Natural killer cell (primary cell): ENCODE results near the gene BMP10. TPM values are rescaled to one million over a fixed set of nuclear protein-coding genes. Genes with fewer than 3 reads are reported as not detected.

Source experiments
- ATAC-seq, 3 donors: fragments of 150-1000 bp in 2 of 3; fragments of 200-7000 bp in 1 of 3; cut with Tn5 transposase; 1 replicate in 1 of 3; 2 replicates in 2 of 3; pipeline ENCODE4 v1.10.0; 2021; ENCODE audit warnings: mild to moderate bottlenecking in 2 of 3, moderate library complexity in 2 of 3
- DNase-seq, 2 donors: peaks; one replicate each; pipeline versions ENCODE4 v3.0.0 to v3.0.0-alpha.2; 2013 to 2021; ENCODE audit warnings: mixed read lengths in 1 of 2
- H3K27ac ChIP-seq: one replicate; pipeline ENCODE4 v1.5.1; 2013; ENCODE audit warnings: mild to moderate bottlenecking, low read length
- H3K27me3 ChIP-seq: one replicate; pipeline ENCODE4 v1.6.1; 2013; ENCODE audit warnings: low read length; ENCODE audit not compliant: control insufficient read depth, insufficient read depth
- H3K36me3 ChIP-seq: one replicate; pipeline ENCODE4 v1.6.1; 2013; ENCODE audit warnings: low read length; ENCODE audit not compliant: control insufficient read depth, insufficient read depth
- H3K4me1 ChIP-seq: one replicate; pipeline ENCODE4 v1.6.1; 2013; ENCODE audit warnings: low read length; ENCODE audit not compliant: control insufficient read depth, insufficient read depth
- H3K4me3 ChIP-seq: one replicate; pipeline ENCODE4 v1.5.1; 2013; ENCODE audit warnings: low read length
- H3K9me3 ChIP-seq: one replicate; pipeline ENCODE4 v1.6.1; 2013; ENCODE audit warnings: low read length; ENCODE audit not compliant: control insufficient read depth, insufficient read depth
- H3K27ac Mint-ChIP-seq, 2 donors: one replicate each; pipeline ENCODE4 v1.8.0; 2022; ENCODE audit warnings: mild to moderate bottlenecking in 2 of 2, mixed read lengths in 2 of 2, moderate library complexity in 1 of 2
- H3K27me3 Mint-ChIP-seq, 2 donors: one replicate each; pipeline ENCODE4 v1.8.0; 2022; ENCODE audit warnings: low read depth in 2 of 2, mixed read lengths in 2 of 2
- H3K36me3 Mint-ChIP-seq: one replicate; pipeline ENCODE4 v1.8.0; 2022; ENCODE audit warnings: mixed read lengths
- H3K4me1 Mint-ChIP-seq, 2 donors: one replicate each; pipeline ENCODE4 v1.8.0; 2022; ENCODE audit warnings: mixed read lengths in 2 of 2
- H3K4me3 Mint-ChIP-seq: one replicate; pipeline ENCODE4 v1.8.0; 2022; ENCODE audit warnings: mild to moderate bottlenecking, moderate library complexity, mixed read lengths
- H3K9me3 Mint-ChIP-seq, 2 donors: one replicate each; pipeline ENCODE4 v1.8.0; 2022; ENCODE audit warnings: mixed read lengths in 2 of 2
- WGBS: methylation state at CpG from one replicate; pipeline ENCODE4 v1.1.7; 2013; ENCODE audit warnings: missing lambda C conversion rate; ENCODE audit not compliant: insufficient coverage; 5-methylcytosine and 5-hydroxymethylcytosine counted together
- intact Hi-C: fragments of 100-400 bp; cut with micrococcal nuclease; formaldehyde crosslinking; loops from one replicate; pipeline ENCODE4 v1.14.2; 2022
- total RNA-seq, 4 donors: library from RNA; stranded (reverse); fragments of 120-200 nt in 1 of 4; gene quantifications; one replicate each; pipeline versions ENCODE4 v1.2.3 to v1.2.4, GENCODE V29; 2013 to 2022
- TF ChIP-seq, protein P1 (sequence below): fragments of 200-600 bp; IDR thresholded peaks from one replicate; pipeline ENCODE4 v1.8.0; 2022; ENCODE audit warnings: antibody characterized with exemption

Gene BMP10
- total RNA-seq, 3 donors from 2014 or later (not counting 1 experiment from before 2014, with no cell fraction given), result not detected

GRCh38 chr2:68850524-68850923, 20.7 kb downstream of the BMP10 start:
- no peaks in the 10 kb centered on the region for H3K36me3 ChIP-seq
- no peak overlapping the region for H3K27ac Mint-ChIP-seq
- no peak overlapping the region for H3K4me3 ChIP-seq
- TF ChIP-seq, protein P1, sequence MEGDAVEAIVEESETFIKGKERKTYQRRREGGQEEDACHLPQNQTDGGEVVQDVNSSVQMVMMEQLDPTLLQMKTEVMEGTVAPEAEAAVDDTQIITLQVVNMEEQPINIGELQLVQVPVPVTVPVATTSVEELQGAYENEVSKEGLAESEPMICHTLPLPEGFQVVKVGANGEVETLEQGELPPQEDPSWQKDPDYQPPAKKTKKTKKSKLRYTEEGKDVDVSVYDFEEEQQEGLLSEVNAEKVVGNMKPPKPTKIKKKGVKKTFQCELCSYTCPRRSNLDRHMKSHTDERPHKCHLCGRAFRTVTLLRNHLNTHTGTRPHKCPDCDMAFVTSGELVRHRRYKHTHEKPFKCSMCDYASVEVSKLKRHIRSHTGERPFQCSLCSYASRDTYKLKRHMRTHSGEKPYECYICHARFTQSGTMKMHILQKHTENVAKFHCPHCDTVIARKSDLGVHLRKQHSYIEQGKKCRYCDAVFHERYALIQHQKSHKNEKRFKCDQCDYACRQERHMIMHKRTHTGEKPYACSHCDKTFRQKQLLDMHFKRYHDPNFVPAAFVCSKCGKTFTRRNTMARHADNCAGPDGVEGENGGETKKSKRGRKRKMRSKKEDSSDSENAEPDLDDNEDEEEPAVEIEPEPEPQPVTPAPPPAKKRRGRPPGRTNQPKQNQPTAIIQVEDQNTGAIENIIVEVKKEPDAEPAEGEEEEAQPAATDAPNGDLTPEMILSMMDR, result no peak
- 83% methylated on average over 3 of the region's 3 CpGs for WGBS
- H3K27me3 Mint-ChIP-seq, result peaks cover 31 to 40% of the 10 kb centered on the region in 2 donors
- DNase-seq (no peak), ATAC-seq (no peak)
- no peaks in the 10 kb centered on the region for H3K36me3 Mint-ChIP-seq
- no peaks in the 10 kb centered on the region for H3K9me3 Mint-ChIP-seq
- no peaks in the 10 kb centered on the region for H3K27me3 ChIP-seq
- H3K4me3 Mint-ChIP-seq, result no peak overlapping the region
- H3K4me1 Mint-ChIP-seq, result no peaks in the 10 kb centered on the region
- H3K9me3 ChIP-seq, result no peaks in the 10 kb centered on the region
- H3K27ac ChIP-seq, result no peak overlapping the region
- H3K4me1 ChIP-seq, result no peaks in the 10 kb centered on the region
- intact Hi-C loops, result no loop called here

- Histone ChIP-seq H3K9me3 (no peaks in the 10 kb centered on the region), H3K36me3 (no peaks in the 10 kb centered on the region), H3K27me3 (no peaks in the 10 kb centered on the region), H3K4me3 (no peak overlapping the region), H3K27ac (no peak overlapping the region), H3K4me1 (no peaks in the 10 kb centered on the region)
- DNase-seq (no peak), ATAC-seq (no peak)
- no peaks in the 10 kb centered on the region for H3K36me3 Mint-ChIP-seq
- H3K27ac Mint-ChIP-seq, result no peak overlapping the region
- TF ChIP-seq, protein P1, result no peak
- WGBS, result 50% methylated on average over 2 of the region's 4 CpGs
- H3K9me3 Mint-ChIP-seq, result no peaks in the 10 kb centered on the region
- intact Hi-C loops, result no loop called here
- H3K27me3 Mint-ChIP-seq, result peaks cover 33 to 42% of the 10 kb centered on the region in 2 donors
- H3K4me1 Mint-ChIP-seq, result no peaks in the 10 kb centered on the region
- no peak overlapping the region for H3K4me3 Mint-ChIP-seq
These were observed 21.6 kb downstream of the BMP10 start for GRCh38 chr2:68849579-68850030.

GRCh38 chr2:68847751-68848150, 23.4 kb downstream of the BMP10 start:
- Mint-ChIP-seq H3K36me3 (no peaks in the 10 kb centered on the region), H3K9me3 (no peaks in the 10 kb centered on the region), H3K4me1 (no peaks in the 10 kb centered on the region), H3K4me3 (no peak overlapping the region), H3K27ac (no peak overlapping the region), H3K27me3 (peaks cover 38 to 60% of the 10 kb centered on the region in 2 donors)
- no peak overlapping the region for H3K27ac ChIP-seq
- TF ChIP-seq, protein P1, result no peak
- H3K36me3 ChIP-seq, result no peaks in the 10 kb centered on the region
- no peak overlapping the region for H3K4me3 ChIP-seq
- ATAC-seq (no peak), DNase-seq (no peak)
- no peaks in the 10 kb centered on the region for H3K9me3 ChIP-seq
- no peaks in the 10 kb centered on the region for H3K4me1 ChIP-seq
- H3K27me3 ChIP-seq, result no peaks in the 10 kb centered on the region
- intact Hi-C loops, result no loop called here

- H3K4me1 ChIP-seq, result no peaks in the 10 kb centered on the region
- Mint-ChIP-seq H3K27me3 (peaks cover 38 to 60% of the 10 kb centered on the region in 2 donors), H3K4me3 (no peak overlapping the region), H3K36me3 (no peaks in the 10 kb centered on the region), H3K4me1 (no peaks in the 10 kb centered on the region), H3K27ac (no peak overlapping the region), H3K9me3 (no peaks in the 10 kb centered on the region)
- WGBS, result 66% methylated on average over 2 of the region's 3 CpGs
- no peak for ATAC-seq
- no peak overlapping the region for H3K4me3 ChIP-seq
- TF ChIP-seq, protein P1, result no peak
- no peak for DNase-seq
- H3K36me3 ChIP-seq, result no peaks in the 10 kb centered on the region
- intact Hi-C loops, result no loop called here
- no peak overlapping the region for H3K27ac ChIP-seq
- no peaks in the 10 kb centered on the region for H3K27me3 ChIP-seq
- no peaks in the 10 kb centered on the region for H3K9me3 ChIP-seq
These were observed 25.1 kb downstream of the BMP10 start for GRCh38 chr2:68846091-68846490.
